Testis (tissue), 3 donors: ENCODE data around the gene MARS1. TPM values are rescaled to one million over a fixed set of nuclear protein-coding genes. Genes with fewer than 3 reads are reported as not detected.
A peak's percentile ranks its signal among the peaks of the same experiment; 100 is the strongest.

Experiments used
- DNase-seq: peaks from one replicate; pipeline ENCODE4 v3.0.0-alpha.2; 2019
- H3K27ac ChIP-seq, 2 donors: fragments of 200-600 bp; sonication (generic); one replicate each; pipeline ENCODE4 v1.5.1; 2019
- H3K27me3 ChIP-seq: fragments of 200-600 bp; sonication (generic); one replicate; pipeline ENCODE4 v1.5.1; 2019
- H3K36me3 ChIP-seq: fragments of 200-600 bp; sonication (generic); one replicate; pipeline ENCODE4 v1.5.1; 2017; ENCODE audit warnings: low read depth; ENCODE audit errors: missing control alignments
- H3K4me1 ChIP-seq: fragments of 200-600 bp; sonication (generic); one replicate; pipeline ENCODE4 v1.5.1; 2019
- H3K4me3 ChIP-seq, 2 donors: fragments of 200-600 bp; sonication (generic); one replicate each; pipeline ENCODE4 v1.5.1; 2017 to 2019
- H3K9me3 ChIP-seq: fragments of 200-600 bp; sonication (generic); one replicate; pipeline ENCODE4 v1.5.1; 2017
- POLR2A ChIP-seq: fragments of 450-650 bp; IDR thresholded peaks from one replicate; pipeline ENCODE4 v1.6.1; 2017; ENCODE audit warnings: antibody characterized with exemption, mild to moderate bottlenecking, moderate library complexity
- WGBS, 2 donors: methylation state at CpG; one replicate each; pipeline ENCODE4 v1.1.5; 2018; 5-methylcytosine and 5-hydroxymethylcytosine counted together
- intact Hi-C: fragments of 100-400 bp; cut with DNase I; formaldehyde crosslinking; loops from one replicate; pipeline ENCODE4 v1.15.1; 2023; ENCODE audit warnings: low total_unique reads
- polyA plus RNA-seq: library from polyadenylated mRNA; stranded (reverse); fragments of 350-450 nt; fragmentation: Illumina TruSeq; extraction: RNeasy Lipid Tissue Mini Kit (QIAGEN cat#74804); gene quantifications from one replicate; pipeline ENCODE4 v1.2.3, GENCODE V29; 2014; ENCODE audit warnings: low read depth, low replicate concordance; ENCODE audit not compliant: insufficient read depth
- total RNA-seq, 2 donors: library from RNA; depleted of rRNA; stranded (reverse); fragments of >200 nt; gene quantifications; one replicate each; pipeline ENCODE4 v1.2.3, GENCODE V29; 2016
- TF ChIP-seq, protein P1 (sequence below), 3 experiments: fragments of 450-650 bp in 2 of 3; fragments of 200-600 bp in 1 of 3; sonication (generic) in 1 of 3; IDR thresholded peaks; one replicate each; pipeline ENCODE4 v1.5.1; 2016 to 2019; ENCODE audit warnings: antibody characterized with exemption in 3 of 3, mild to moderate bottlenecking in 2 of 3, moderate library complexity in 1 of 3

MARS1 gene
- total and polyA plus RNA-seq, 3 donors from 2014 or later: 90.6 to 144 (median 105) TPM

DNA sequence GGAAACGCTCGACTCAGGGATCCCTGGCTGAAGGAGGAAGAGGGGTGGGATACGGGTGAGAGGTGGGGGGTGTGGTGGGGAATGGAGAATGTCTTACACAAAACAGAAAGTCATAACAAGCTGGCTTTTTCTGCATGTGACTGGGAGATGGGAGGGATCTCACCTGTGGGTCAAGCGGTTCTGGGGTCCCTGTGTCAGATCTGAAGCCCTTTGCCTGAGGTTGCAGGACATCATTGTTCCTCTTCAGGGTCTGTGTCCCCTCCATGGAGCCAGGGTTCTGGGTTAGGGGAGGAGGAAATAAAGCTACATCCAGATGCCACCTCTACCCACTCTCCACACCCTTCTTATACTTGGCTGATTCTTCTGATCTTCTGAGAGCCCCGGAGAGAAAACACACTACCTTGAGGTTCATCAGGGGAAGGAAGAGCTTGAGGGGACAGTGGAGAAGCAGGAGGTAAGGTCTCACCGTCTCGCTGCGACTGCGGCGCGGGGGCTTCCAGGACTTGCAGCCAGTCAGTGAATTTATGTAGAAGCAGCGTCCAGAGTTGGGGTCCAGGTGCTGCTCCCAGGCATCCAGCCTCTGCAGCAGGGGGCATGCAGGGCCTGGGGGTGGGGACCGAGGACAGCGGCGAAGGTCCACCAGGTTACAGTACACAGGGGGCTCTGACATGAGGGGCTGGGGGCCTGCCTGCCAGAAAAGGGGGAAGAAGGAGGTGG is 10.7 kb upstream of the MARS1 start:
- H3K4me3 ChIP-seq: peak overlapping the region in 1 of 2 donors; percentile 23
- no peaks in the 10 kb centered on the region for H3K27me3 ChIP-seq
- TF ChIP-seq POLR2A: no peak
- TF ChIP-seq, protein P1, sequence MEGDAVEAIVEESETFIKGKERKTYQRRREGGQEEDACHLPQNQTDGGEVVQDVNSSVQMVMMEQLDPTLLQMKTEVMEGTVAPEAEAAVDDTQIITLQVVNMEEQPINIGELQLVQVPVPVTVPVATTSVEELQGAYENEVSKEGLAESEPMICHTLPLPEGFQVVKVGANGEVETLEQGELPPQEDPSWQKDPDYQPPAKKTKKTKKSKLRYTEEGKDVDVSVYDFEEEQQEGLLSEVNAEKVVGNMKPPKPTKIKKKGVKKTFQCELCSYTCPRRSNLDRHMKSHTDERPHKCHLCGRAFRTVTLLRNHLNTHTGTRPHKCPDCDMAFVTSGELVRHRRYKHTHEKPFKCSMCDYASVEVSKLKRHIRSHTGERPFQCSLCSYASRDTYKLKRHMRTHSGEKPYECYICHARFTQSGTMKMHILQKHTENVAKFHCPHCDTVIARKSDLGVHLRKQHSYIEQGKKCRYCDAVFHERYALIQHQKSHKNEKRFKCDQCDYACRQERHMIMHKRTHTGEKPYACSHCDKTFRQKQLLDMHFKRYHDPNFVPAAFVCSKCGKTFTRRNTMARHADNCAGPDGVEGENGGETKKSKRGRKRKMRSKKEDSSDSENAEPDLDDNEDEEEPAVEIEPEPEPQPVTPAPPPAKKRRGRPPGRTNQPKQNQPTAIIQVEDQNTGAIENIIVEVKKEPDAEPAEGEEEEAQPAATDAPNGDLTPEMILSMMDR (IDR thresholded peaks at IDR 0.05): no peak
- 80 to 85% methylated on average over 15 of the region's 15 CpGs for whole genome bisulfite sequencing, 2 donors
- H3K27ac ChIP-seq: no peak overlapping the region
- no peaks in the 10 kb centered on the region for H3K9me3 ChIP-seq
- intact Hi-C loops: no loop called here
- peaks cover 15% of the 10 kb centered on the region for H3K4me1 ChIP-seq
- H3K36me3 ChIP-seq: no peaks in the 10 kb centered on the region
- no peak for DNase-seq

DNA sequence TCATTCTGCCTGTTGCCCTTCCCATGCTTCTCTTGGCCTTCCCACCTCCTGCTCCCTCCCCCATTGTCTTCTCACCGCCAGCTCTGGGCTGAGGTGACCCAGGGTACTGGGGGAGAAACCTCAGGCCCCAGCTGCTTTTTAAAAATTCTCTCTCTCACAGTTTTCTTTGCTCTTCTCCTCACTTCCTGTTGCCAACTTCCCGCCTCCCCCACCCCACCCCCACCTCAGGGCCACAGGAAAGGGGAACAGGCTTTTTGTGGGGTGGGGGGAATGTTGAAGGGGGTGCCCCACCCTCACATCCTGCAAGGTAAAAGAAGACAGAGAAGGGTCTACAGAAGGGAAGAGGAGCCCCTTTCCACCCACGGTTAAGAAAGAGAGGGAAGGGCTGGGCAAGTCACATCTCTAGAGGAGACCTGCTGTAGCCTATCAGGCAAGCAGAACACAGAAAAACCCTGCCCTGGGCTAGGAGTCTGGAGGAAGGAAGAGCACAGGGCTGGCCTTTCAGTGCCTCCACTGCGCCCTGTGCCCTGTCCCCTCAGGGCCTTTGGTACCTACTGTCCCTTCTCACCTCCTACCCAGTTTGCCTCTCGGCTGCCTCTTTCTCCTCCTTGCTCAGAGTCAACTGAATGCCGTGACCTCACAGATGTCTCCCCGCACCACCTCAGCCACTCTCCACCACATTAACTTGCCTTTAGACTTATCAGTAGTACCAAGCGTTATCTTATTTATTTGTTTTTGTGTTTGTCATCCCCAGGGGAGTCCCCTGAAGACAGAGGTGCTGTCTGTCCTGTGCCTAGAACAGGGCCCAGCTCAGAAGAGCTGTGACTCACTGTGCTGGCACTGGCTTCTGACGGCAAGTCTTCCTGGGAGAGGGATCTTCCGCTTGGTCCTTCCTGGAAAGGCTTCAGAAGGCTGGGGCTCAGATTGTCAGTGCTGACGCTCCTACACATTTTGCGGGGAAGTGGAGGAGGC is 9.9 kb upstream of the MARS1 start:
- 73 to 74% methylated on average over 12 of the region's 12 CpGs for WGBS, 2 donors
- H3K9me3 ChIP-seq: no peaks in the 10 kb centered on the region
- no peak for DNase-seq
- H3K4me1 ChIP-seq: peaks cover 15% of the 10 kb centered on the region
- TF ChIP-seq, protein P1 (IDR thresholded peaks at IDR 0.05): no peak
- TF ChIP-seq POLR2A: no peak
- H3K27ac ChIP-seq: peak overlapping the region in 1 of 2 donors; percentile 35
- peak overlapping the region in 1 of 2 donors; percentile 23 for H3K4me3 ChIP-seq
- H3K27me3 ChIP-seq: no peaks in the 10 kb centered on the region
- intact Hi-C loops: no loop called here
- no peaks in the 10 kb centered on the region for H3K36me3 ChIP-seq

DNA sequence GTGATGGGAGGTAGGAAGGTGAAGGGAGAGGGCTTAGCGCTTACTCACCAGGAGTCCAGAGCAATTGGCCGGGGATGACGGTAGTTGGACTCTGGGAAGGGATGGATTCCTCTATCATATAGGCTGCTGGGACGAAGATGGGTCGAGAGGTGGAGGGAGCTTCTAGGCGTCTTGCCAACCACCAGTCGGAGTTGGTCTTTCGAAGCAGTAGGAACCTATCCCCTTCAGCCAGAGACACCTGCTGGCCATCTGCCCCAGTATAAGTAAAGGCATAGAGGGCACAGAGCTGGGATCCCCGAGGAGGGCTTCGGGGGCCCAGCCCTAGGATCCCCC is 8.9 kb upstream of the MARS1 start:
- no peaks in the 10 kb centered on the region for H3K36me3 ChIP-seq
- intact Hi-C loops: no loop called here
- H3K9me3 ChIP-seq: no peaks in the 10 kb centered on the region
- no peaks in the 10 kb centered on the region for H3K27me3 ChIP-seq
- no peak overlapping the region for H3K27ac ChIP-seq
- TF ChIP-seq, protein P1 (IDR thresholded peaks at IDR 0.05): no peak
- TF ChIP-seq POLR2A: no peak
- peaks cover 15% of the 10 kb centered on the region for H3K4me1 ChIP-seq
- H3K4me3 ChIP-seq: no peak overlapping the region
- 77 to 89% methylated on average over 10 of the region's 10 CpGs for WGBS, 2 donors
- no peak for DNase-seq

DNA sequence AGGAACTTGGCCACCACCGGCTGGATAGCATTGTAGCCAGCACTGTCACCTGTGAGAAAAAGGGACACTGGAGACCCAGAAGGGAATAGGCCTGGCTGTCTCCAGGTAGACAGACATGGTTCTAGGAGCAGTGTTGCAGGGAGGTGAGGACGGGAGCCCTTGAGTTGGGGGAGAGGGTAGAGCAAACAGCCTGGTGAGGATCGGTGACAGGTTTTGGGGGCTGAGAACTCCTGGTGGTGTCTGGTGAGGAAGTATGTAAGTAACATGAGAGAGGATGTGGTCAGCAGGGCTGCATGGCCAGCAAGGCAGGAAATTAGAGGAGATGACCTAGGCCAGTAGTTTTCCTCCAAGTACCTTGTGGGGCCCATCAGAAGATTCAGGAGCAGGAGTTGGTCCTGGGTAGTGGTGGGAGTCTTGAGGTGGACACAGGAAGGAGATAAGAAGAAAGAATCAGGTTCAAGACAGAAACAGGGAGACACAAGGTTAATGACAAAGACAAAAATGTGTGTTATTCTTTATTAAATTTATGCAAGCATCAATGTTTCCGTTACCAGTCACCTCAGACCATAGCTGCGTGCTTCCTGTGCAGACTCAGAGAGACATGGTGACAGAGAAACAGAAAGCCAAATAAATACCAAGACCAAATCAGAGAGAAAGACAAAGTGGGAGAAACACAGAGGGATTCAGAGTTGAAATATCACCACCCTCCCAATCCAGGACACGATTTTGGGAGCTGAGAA is 8.3 kb upstream of the MARS1 start, which contains the start of gene ARHGAP9:
TSS of gene ARHGAP9 (minus strand) at position 491 of the 740 bp plus-strand sequence. CDS start at position 31, 460 bp downstream.
- no peak within 1 kb of the TSS for H3K4me3 ChIP-seq
- no peak for DNase-seq
- intact Hi-C loops: no loop called here
- peaks cover 15% of the 10 kb centered on the region for H3K4me1 ChIP-seq
- no peaks in the 10 kb centered on the region for H3K36me3 ChIP-seq
- 73 to 86% methylated on average over 6 of the region's 6 CpGs for WGBS, 2 donors
- no peak for TF ChIP-seq POLR2A
- no peaks in the 10 kb centered on the region for H3K27me3 ChIP-seq
- no peaks in the 10 kb centered on the region for H3K9me3 ChIP-seq
- no peak within 1 kb of the TSS for H3K27ac ChIP-seq

DNA sequence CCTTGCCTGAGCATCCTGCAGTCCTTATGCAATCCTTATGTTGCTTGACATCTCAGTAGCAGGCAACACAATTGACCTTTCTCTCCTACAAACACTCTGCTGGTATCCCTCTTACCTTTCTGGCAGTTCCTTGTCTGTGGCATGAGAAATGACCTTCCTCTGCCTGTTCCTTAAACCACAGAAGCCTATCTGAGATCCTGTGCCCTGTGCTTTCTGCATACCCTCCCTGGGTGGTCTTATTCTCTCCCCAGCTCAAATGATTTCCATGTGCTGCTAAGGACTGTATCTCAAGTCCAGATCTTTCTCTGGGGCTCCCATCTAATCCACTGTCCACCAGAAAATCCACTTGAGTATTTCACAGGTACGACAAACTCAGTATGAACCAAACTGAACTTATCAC is 6.2 kb upstream of the MARS1 start:
- Histone ChIP-seq H3K9me3 (no peaks in the 10 kb centered on the region), H3K36me3 (no peaks in the 10 kb centered on the region), H3K4me1 (no peaks in the 10 kb centered on the region), H3K27ac (no peak overlapping the region), H3K4me3 (no peak overlapping the region), H3K27me3 (no peaks in the 10 kb centered on the region)
- DNase-seq: no peak
- intact Hi-C loops: no loop called here
- TF ChIP-seq, protein P1 (IDR thresholded peaks at IDR 0.05): no peak
- no peak for TF ChIP-seq POLR2A
- WGBS, 2 donors: 86 to 92% methylated on average over 1 of the region's 1 CpG
